ENCODE data around the gene MED25. TPM values are rescaled to one million over a fixed set of nuclear protein-coding genes. Genes with fewer than 3 reads are reported as not detected.

MED25 gene
- total and polyA plus RNA-seq, 9 of the 15 experiments (the other 6 are each of a cell fraction or from before 2014, with no cell fraction given) = 4.1 to 93.9 (median 19.3) TPM

DNA sequence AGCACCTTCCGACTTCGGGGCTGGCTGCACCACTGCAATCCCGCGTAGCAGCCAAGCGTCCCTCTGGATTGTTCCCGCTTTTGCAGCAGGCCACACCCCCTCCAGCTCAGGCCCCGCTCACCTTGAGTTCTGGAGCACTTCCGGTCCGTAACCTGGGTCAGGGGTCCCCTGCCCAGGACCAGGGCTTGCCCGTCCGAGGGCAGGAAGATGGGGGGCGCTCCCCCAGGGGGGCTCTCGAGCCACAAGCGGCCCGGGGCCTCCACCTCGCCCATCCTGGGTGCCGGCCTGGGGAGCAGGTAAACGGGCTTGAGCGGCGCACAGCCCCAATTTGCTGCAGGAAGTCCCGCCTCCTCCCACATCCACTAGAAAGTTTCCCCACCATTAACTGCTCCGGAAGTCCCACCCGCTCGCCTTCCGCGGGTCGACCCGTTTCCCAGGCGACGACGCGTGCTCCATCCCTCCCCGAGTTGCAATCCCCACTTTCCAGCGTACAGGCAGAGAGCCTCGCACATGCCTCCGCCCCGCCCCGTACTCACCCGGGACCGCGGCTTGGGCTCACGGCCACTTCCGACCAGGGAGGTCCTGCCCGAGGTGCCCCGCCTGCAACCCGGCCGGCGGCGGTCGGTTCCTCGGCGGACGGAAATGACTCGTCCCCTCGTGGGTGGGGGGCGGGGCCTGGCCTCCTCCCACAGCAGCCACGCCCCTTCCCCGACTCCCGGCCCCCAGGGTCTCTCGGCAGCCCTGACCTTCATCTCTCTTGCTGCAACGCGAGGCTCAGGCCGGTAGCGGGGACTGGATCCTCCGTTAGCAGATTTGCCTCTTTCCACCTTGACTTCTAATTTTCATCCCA lies 49.1 kb downstream of the MED25 start, which contains the start of gene PNKP (continued):
- peak; percentile 98 for TF ChIP-seq ZBTB40 (IDR thresholded peaks at IDR 0.05)
- TF ChIP-seq ZBTB40 (CRISPR knock-in tag; IDR thresholded peaks at IDR 0.05) = no peak
- no peak for TF ChIP-seq KAT8 (IDR thresholded peaks at IDR 0.05; ENCODE audit: low read depth)
- no peak for TF ChIP-seq ZNF121 (CRISPR knock-in tag; conservative IDR thresholded peaks at IDR 0.05)
- TF ChIP-seq OTX1 (CRISPR knock-in tag; IDR thresholded peaks at IDR 0.05) = no peak
- no peak for TF ChIP-seq ZFP1 (CRISPR knock-in tag; IDR thresholded peaks at IDR 0.05)
- no peak for TF ChIP-seq ZKSCAN1 (IDR thresholded peaks at IDR 0.05; ENCODE audit: low read depth, low read length)
- TF ChIP-seq LARP7 (IDR thresholded peaks at IDR 0.05) = no peak
- peak; percentile 30 for TF ChIP-seq FUS (optimal IDR thresholded peaks at IDR 0.05; ENCODE audit: low read depth, low read length)
- no peak for TF ChIP-seq CREBBP (IDR thresholded peaks at IDR 0.05; ENCODE audit: low read depth, low read length)
- TF ChIP-seq, protein P1, sequence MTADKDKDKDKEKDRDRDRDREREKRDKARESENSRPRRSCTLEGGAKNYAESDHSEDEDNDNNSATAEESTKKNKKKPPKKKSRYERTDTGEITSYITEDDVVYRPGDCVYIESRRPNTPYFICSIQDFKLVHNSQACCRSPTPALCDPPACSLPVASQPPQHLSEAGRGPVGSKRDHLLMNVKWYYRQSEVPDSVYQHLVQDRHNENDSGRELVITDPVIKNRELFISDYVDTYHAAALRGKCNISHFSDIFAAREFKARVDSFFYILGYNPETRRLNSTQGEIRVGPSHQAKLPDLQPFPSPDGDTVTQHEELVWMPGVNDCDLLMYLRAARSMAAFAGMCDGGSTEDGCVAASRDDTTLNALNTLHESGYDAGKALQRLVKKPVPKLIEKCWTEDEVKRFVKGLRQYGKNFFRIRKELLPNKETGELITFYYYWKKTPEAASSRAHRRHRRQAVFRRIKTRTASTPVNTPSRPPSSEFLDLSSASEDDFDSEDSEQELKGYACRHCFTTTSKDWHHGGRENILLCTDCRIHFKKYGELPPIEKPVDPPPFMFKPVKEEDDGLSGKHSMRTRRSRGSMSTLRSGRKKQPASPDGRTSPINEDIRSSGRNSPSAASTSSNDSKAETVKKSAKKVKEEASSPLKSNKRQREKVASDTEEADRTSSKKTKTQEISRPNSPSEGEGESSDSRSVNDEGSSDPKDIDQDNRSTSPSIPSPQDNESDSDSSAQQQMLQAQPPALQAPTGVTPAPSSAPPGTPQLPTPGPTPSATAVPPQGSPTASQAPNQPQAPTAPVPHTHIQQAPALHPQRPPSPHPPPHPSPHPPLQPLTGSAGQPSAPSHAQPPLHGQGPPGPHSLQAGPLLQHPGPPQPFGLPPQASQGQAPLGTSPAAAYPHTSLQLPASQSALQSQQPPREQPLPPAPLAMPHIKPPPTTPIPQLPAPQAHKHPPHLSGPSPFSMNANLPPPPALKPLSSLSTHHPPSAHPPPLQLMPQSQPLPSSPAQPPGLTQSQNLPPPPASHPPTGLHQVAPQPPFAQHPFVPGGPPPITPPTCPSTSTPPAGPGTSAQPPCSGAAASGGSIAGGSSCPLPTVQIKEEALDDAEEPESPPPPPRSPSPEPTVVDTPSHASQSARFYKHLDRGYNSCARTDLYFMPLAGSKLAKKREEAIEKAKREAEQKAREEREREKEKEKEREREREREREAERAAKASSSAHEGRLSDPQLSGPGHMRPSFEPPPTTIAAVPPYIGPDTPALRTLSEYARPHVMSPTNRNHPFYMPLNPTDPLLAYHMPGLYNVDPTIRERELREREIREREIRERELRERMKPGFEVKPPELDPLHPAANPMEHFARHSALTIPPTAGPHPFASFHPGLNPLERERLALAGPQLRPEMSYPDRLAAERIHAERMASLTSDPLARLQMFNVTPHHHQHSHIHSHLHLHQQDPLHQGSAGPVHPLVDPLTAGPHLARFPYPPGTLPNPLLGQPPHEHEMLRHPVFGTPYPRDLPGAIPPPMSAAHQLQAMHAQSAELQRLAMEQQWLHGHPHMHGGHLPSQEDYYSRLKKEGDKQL (CRISPR knock-in tag; IDR thresholded peaks at IDR 0.05; ENCODE audit: borderline replicate concordance) = no peak
- no peak for TF ChIP-seq SREBF2 (CRISPR knock-in tag; IDR thresholded peaks at IDR 0.05)
- TF ChIP-seq ZNF253 (CRISPR knock-in tag; conservative IDR thresholded peaks at IDR 0.05) = no peak
- no peak for TF ChIP-seq KLF6 (CRISPR knock-in tag; IDR thresholded peaks at IDR 0.05; ENCODE audit: borderline replicate concordance)

Measured in K562 (cell line).